GM12878 (cell line): ENCODE results near the gene IPO11. TPM values are rescaled to one million over a fixed set of nuclear protein-coding genes. Genes with fewer than 3 reads are reported as not detected.

Experiments
- ATAC-seq: fragments of 200-7000 bp; cut with Tn5 transposase; 3 replicates; pipeline ENCODE4 v1.9.1; 2020; ENCODE audit warnings: mild to moderate bottlenecking, moderate library complexity
- BruUV-seq: library from RNA; stranded (reverse); fragments of 400-500 nt; replicated peaks from 2 replicates; lab custom pipeline; 2021; lab: Mats Ljungman, UMichigan
- CTCF ChIA-PET: fragments of 300-600 bp; sonication (Branson Sonifier 250); formaldehyde crosslinking; extraction: SDS; loops from one replicate; lab custom pipeline; 2021; ENCODE audit warnings: inconsistent platforms; lab: Yijun Ruan, JAX
- POLR2A ChIA-PET: fragments of 350-600 bp; formaldehyde crosslinking; extraction: SDS; loops from one replicate; lab custom pipeline; 2021; ENCODE audit warnings: inconsistent platforms; lab: Charles Lee
- RAD21 ChIA-PET: fragments of 300-600 bp; sonication (Branson Sonifier 250); formaldehyde crosslinking; loops from one replicate; lab custom pipeline; 2023; ENCODE audit warnings: antibody characterized with exemption; ENCODE audit not compliant: unreplicated experiment; lab: Charles Lee
- SMC1A ChIA-PET: fragments of 300-600 bp; sonication (Branson Sonifier 250); formaldehyde crosslinking; loops from one replicate; lab custom pipeline; 2023; ENCODE audit not compliant: unreplicated experiment, uncharacterized antibody; lab: Charles Lee
- DNase-seq: peaks from one replicate; pipeline ENCODE4 v3.0.0-alpha.2; 2011; ENCODE audit warnings: low read depth, low spot score
- FAIRE-seq: peaks from 3 replicates; lab custom pipeline; 2011; peaks lifted over from hg19 to GRCh38; lab: Jason Lieb, UNC
- H2AFZ ChIP-seq: 2 replicates; pipeline ENCODE4 v1.6.0; 2011; ENCODE audit warnings: low read depth, low read length, control low read depth; ENCODE audit not compliant: control insufficient read depth
- H3K27ac ChIP-seq: 2 replicates; pipeline ENCODE4 v1.5.1; 2011; ENCODE audit warnings: control low read depth; ENCODE audit not compliant: control insufficient read depth, insufficient read depth
- H3K27me3 ChIP-seq, 2 experiments: replicated peaks in 1 of 2; 2 replicates each; pipeline versions ENCODE4 v1.6.0 to v1.6.1; 2011; ENCODE audit warnings: low read length in 1 of 2; ENCODE audit not compliant: control insufficient read depth in 2 of 2, insufficient read depth in 2 of 2
- H3K36me3 ChIP-seq, 2 experiments: 2 replicates each; pipeline ENCODE4 v1.5.1; 2011; ENCODE audit warnings: low read length in 1 of 2; ENCODE audit not compliant: control insufficient read depth in 2 of 2, insufficient read depth in 2 of 2
- H3K4me1 ChIP-seq: 2 replicates; pipeline ENCODE4 v1.6.1; 2011; ENCODE audit warnings: mild to moderate bottlenecking, low read length, moderate library complexity, mixed read lengths; ENCODE audit not compliant: control insufficient read depth, insufficient read depth
- H3K4me2 ChIP-seq: 2 replicates; pipeline ENCODE4 v1.6.0; 2011; ENCODE audit warnings: control low read depth; ENCODE audit not compliant: control insufficient read depth, insufficient read depth
- H3K4me3 ChIP-seq: fragments of 200-600 bp; sonication (generic); 2 replicates; pipeline ENCODE4 v1.5.1; 2016
- H3K79me2 ChIP-seq: 2 replicates; pipeline ENCODE4 v1.6.0; 2011; ENCODE audit warnings: low read length; ENCODE audit not compliant: control insufficient read depth, insufficient read depth
- H3K9ac ChIP-seq: 2 replicates; pipeline ENCODE4 v1.8.0; 2011; ENCODE audit warnings: low read length, control low read depth, mixed read lengths; ENCODE audit not compliant: control insufficient read depth, insufficient read depth
- H3K9me3 ChIP-seq: replicated peaks from 3 replicates; pipeline ENCODE4 v1.5.1; 2011; ENCODE audit warnings: mild to moderate bottlenecking, low read length; ENCODE audit not compliant: control insufficient read depth, insufficient read depth
- H4K20me1 ChIP-seq: 2 replicates; pipeline ENCODE4 v1.6.0; 2011; ENCODE audit not compliant: control insufficient read depth, insufficient read depth
- BMI1 ChIP-seq: fragments of 450-650 bp; IDR thresholded peaks from 2 replicates; pipeline ENCODE4 v1.6.1; 2016; ENCODE audit warnings: mild to moderate bottlenecking, moderate library complexity, borderline replicate concordance
- CEBPZ ChIP-seq: fragments of 150-350 bp; IDR thresholded peaks from 2 replicates; pipeline ENCODE4 v1.6.1; 2016; ENCODE audit warnings: low read depth, low read length
- SIX5 ChIP-seq: IDR thresholded peaks from 2 replicates; pipeline ENCODE4 v1.6.1; 2011; ENCODE audit warnings: mild to moderate bottlenecking, low read depth, low read length, moderate library complexity; ENCODE audit not compliant: severe bottlenecking
- SPI1 ChIP-seq: IDR thresholded peaks from 2 replicates; pipeline ENCODE4 v1.6.1; 2011; ENCODE audit warnings: low read depth, mild to moderate bottlenecking, low read length, moderate library complexity, borderline replicate concordance; ENCODE audit not compliant: insufficient read depth
- ZSCAN29 ChIP-seq: fragments of 450-650 bp; IDR thresholded peaks from 2 replicates; pipeline ENCODE4 v1.6.1; 2017; ENCODE audit warnings: mild to moderate bottlenecking, moderate library complexity
- WGBS: methylation state at CpG from one replicate; pipeline ENCODE4 v1.1.6; 2016; ENCODE audit warnings: low lambda C conversion rate; ENCODE audit not compliant: insufficient replicate concordance, insufficient coverage; ENCODE audit errors: missing lambda C conversion rate; 5-methylcytosine and 5-hydroxymethylcytosine counted together
- in situ Hi-C: fragments of 300-500 bp; cut with MboI; formaldehyde crosslinking; loops from 9 replicates; pipeline ENCODE4 v1.14.3; 2018; ENCODE audit warnings: mixed read lengths
- intact Hi-C: fragments of 100-400 bp; cut with micrococcal nuclease; formaldehyde crosslinking; loops from one replicate; pipeline ENCODE4 v1.14.2; 2022; ENCODE audit not compliant: unreplicated experiment
- polyA plus RNA-seq, 11 experiments: library from polyadenylated mRNA; depleted of rRNA in 4 of 11; unstranded in 6 of 11; stranded (reverse) in 5 of 11; fragments of >200 nt; fragmentation: Nextera tagmentation in 4 of 11; fragmentation: Illumina TruSeq in 1 of 11; extraction: Ambion mirVana in 4 of 11; extraction: Trizol in 1 of 11; gene quantifications; 1 replicate in 1 of 11; 2 replicates in 10 of 11; pipeline versions ENCODE4 v1.2.1 to v1.2.3, GENCODE V29; 2011 to 2016; ENCODE audit warnings: inconsistent platforms in 2 of 11, missing spikeins in 2 of 11, low read depth in 1 of 11
- total RNA-seq, 4 experiments: library from RNA; depleted of rRNA in 3 of 4; stranded (reverse); fragments of >200 nt in 3 of 4; fragmentation: Illumina TruSeq in 1 of 4; extraction: Trizol in 1 of 4; gene quantifications; 2 replicates each; pipeline versions ENCODE4 v1.2.1 to v1.2.3, GENCODE V29; 2013 to 2021

Gene IPO11
- total and polyA plus RNA-seq, 10 of the 15 experiments (the other 5 are each of a cell fraction or from before 2014, with no cell fraction given) = 14.1 to 49.3 (median 29.8) TPM

- H3K79me2 ChIP-seq = no peaks in the 10 kb centered on the region
- H3K27me3 ChIP-seq = no peaks in the 10 kb centered on the region
- CTCF ChIA-PET = no interaction called here
- H4K20me1 ChIP-seq = no peaks in the 10 kb centered on the region
- ATAC-seq = peak; percentile 55
- H2AFZ ChIP-seq = no peak overlapping the region
- intact Hi-C loops = no loop called here
- H3K36me3 ChIP-seq = peaks cover 0 to 6% of the 10 kb centered on the region in 2 experiments; a peak in 3 of 4 replicates
- H3K4me2 ChIP-seq = no peak overlapping the region
- H3K9me3 ChIP-seq = no peaks in the 10 kb centered on the region; the same call in 2 of the 3 replicates
- H3K4me1 ChIP-seq = no peaks in the 10 kb centered on the region
- SMC1A ChIA-PET = interaction anchor here (1.2 to 1.6 kb wide), 4 partner anchors 18 to 240 kb away, joined by 3 to 4 read pairs (median 3); no protein-coding TSS in a partner anchor
- no peak for FAIRE-seq
- in situ Hi-C loops = no loop called here
- 81% methylated on average over 9 of the region's 9 CpGs for WGBS
- no peak for TF ChIP-seq CEBPZ
- TF ChIP-seq SIX5 = no peak
- TF ChIP-seq SPI1 = peak; percentile 66; the same call in 1 of the 2 replicates
- no peak for TF ChIP-seq BMI1
- no peak for TF ChIP-seq ZSCAN29
- H3K4me3 ChIP-seq = no peak overlapping the region
- no peak overlapping the region for H3K9ac ChIP-seq
- no TSS peak for BruUV-seq
- RAD21 ChIA-PET = no interaction called here
- DNase-seq = peak; percentile 17
- POLR2A ChIA-PET = no interaction called here
- H3K27ac ChIP-seq = no peak overlapping the region
Observed at GRCh38 chr5:62538017-62538942, 125.7 kb downstream of the IPO11 start.
